ENCODE measurements around the gene SLC25A45. TPM values are rescaled to one million over a fixed set of nuclear protein-coding genes. Genes with fewer than 3 reads are reported as not detected.
A peak's percentile ranks its signal among the peaks of the same experiment; 100 is the strongest.

Gene SLC25A45
- total RNA-seq, 1 experiment from 2014 or later = 1.1 TPM

DNA sequence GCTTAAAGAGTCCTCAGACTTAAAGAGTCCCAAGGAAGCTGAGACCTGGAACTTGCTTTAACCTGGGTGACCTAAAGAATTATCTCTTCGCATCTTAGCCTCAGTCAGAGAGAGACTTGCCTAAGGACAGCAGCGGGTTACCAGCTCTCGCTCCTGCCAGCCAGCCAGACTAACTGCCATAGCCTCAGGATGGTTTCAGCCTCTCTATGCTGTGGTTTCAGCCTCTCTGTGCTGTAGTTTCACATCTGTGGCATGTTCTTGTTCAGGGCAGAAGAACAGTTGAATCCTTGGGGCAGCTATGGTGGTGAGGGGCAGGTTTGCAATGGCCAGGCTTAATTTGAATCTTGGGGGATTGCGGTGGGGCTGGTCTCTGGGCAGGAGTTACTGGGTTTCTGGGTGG lies 6.3 kb upstream of the SLC25A45 start:
- Histone ChIP-seq H2BK15ac (ENCODE audit: low read depth, low read length) (no peak overlapping the region), H2BK5ac (ENCODE audit: insufficient read length, low read length) (no peak overlapping the region), H3K4me2 (ENCODE audit: insufficient read depth, insufficient read length, low read length) (no peak overlapping the region), H3K9ac (ENCODE audit: extremely low read depth, insufficient read length, low read length) (no peak overlapping the region), H3K56ac (ENCODE audit: insufficient read length, low read depth, low read length) (no peak overlapping the region), H3K27me3 (ENCODE audit: insufficient read depth, low read length) (no peaks in the 10 kb centered on the region), H3K18ac (ENCODE audit: insufficient read length, low read depth, low read length) (no peak overlapping the region), H3K4ac (ENCODE audit: low read depth, low read length) (no peak overlapping the region), H3K79me1 (ENCODE audit: insufficient read depth, low read depth, low read length, poor library complexity, severe bottlenecking) (no peaks in the 10 kb centered on the region), H3K23ac (ENCODE audit: insufficient read length, low read depth, low read length) (no peak overlapping the region), H2AK5ac (ENCODE audit: insufficient read length, low read length) (no peak overlapping the region), H3K14ac (ENCODE audit: insufficient read depth, low read length) (no peak overlapping the region), H2AFZ (ENCODE audit: low read length) (no peak overlapping the region), H3K9me3 (ENCODE audit: control insufficient read depth, low read depth, low read length) (no peaks in the 10 kb centered on the region), H2BK20ac (ENCODE audit: low read depth, low read length, poor library complexity, severe bottlenecking) (no peak overlapping the region), H3K23me2 (ENCODE audit: insufficient read length, low read depth, low read length, poor library complexity, severe bottlenecking) (no peaks in the 10 kb centered on the region), H2BK120ac (ENCODE audit: low read depth, low read length, poor library complexity, severe bottlenecking) (no peak overlapping the region), H4K5ac (ENCODE audit: insufficient read length, low read depth, low read length) (no peak overlapping the region), H3K27ac (ENCODE audit: insufficient read length, low read depth, low read length) (no peak overlapping the region), H3K79me2 (ENCODE audit: insufficient read depth, low read length) (no peaks in the 10 kb centered on the region), H4K20me1 (ENCODE audit: control insufficient read depth, insufficient read depth, insufficient read length) (peaks cover 2% of the 10 kb centered on the region), H3T11ph (ENCODE audit: low read length) (no peak overlapping the region), H4K91ac (ENCODE audit: insufficient read length, low read depth, low read length) (no peak overlapping the region), H3K4me1 (ENCODE audit: insufficient read depth, low read length) (no peaks in the 10 kb centered on the region; the same call in 1 of the 2 replicates), H2BK12ac (ENCODE audit: insufficient read length, low read depth, low read length) (no peak overlapping the region), H4K8ac (replicated peaks; ENCODE audit: insufficient read length, low read depth, low read length) (no peak overlapping the region)
- DNase-seq = no peak
- H3K27ac Mint-ChIP-seq = no peak overlapping the region
- peaks cover 0 to 8% (median 5%) of the 10 kb centered on the region in 3 experiments; a peak in 4 of 7 replicates for H3K36me3 Mint-ChIP-seq (ENCODE audit: insufficient read depth in 1 of 3, low read depth in 3 of 3)
- H3K4me1 Mint-ChIP-seq = peaks cover 11 to 15% of the 10 kb centered on the region in 2 experiments
- peaks cover 3% of the 10 kb centered on the region; the same call in 1 of the 2 replicates for H3K27me3 Mint-ChIP-seq (ENCODE audit: low read depth)
- no CpG with 5 or more reads among the region's 4 CpGs for WGBS (ENCODE audit: extremely low coverage, insufficient read length, low lambda C conversion rate)
- no peaks in the 10 kb centered on the region for H3K9me3 Mint-ChIP-seq
- TF ChIP-seq, protein P1, sequence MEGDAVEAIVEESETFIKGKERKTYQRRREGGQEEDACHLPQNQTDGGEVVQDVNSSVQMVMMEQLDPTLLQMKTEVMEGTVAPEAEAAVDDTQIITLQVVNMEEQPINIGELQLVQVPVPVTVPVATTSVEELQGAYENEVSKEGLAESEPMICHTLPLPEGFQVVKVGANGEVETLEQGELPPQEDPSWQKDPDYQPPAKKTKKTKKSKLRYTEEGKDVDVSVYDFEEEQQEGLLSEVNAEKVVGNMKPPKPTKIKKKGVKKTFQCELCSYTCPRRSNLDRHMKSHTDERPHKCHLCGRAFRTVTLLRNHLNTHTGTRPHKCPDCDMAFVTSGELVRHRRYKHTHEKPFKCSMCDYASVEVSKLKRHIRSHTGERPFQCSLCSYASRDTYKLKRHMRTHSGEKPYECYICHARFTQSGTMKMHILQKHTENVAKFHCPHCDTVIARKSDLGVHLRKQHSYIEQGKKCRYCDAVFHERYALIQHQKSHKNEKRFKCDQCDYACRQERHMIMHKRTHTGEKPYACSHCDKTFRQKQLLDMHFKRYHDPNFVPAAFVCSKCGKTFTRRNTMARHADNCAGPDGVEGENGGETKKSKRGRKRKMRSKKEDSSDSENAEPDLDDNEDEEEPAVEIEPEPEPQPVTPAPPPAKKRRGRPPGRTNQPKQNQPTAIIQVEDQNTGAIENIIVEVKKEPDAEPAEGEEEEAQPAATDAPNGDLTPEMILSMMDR (conservative IDR thresholded peaks at IDR 0.05) = no peak
- peak overlapping the region in 1 of 2 experiments; percentile 18; a peak in 1 of 5 replicates for H3K4me3 Mint-ChIP-seq

Measured in H9 (cell line).